Measurements from ENCODE around the gene FAR2. TPM values are rescaled to one million over a fixed set of nuclear protein-coding genes. Genes with fewer than 3 reads are reported as not detected.

The FAR2 gene
- total RNA-seq, 2 donors from 2014 or later = 1.0 TPM; not detected in 1

- Histone ChIP-seq H3K4me3 (no peak overlapping the region), H3K27me3 (no peaks in the 10 kb centered on the region), H3K4me1 (no peaks in the 10 kb centered on the region), H3K36me3 (replicated peaks in 1 of 2; ENCODE audit: insufficient read depth in 1 of 2, low read depth in 2 of 2) (no peaks in the 10 kb centered on the region), H3K27ac (no peak overlapping the region), H3K9me3 (no peaks in the 10 kb centered on the region)
- WGBS, 2 donors = 56 to 77% methylated on average over 2 of the region's 2 CpGs
- TF ChIP-seq POLR2A (IDR thresholded peaks at IDR 0.05) = no peak
- no peak for TF ChIP-seq CTCF (IDR thresholded peaks at IDR 0.05)
- intact Hi-C loops (cut with DNase I) = no loop called here
- DNase-seq (peak in 1 of 4 donors; percentile 37), ATAC-seq (no peak)
These were observed 9.2 kb downstream of the FAR2 start for GRCh38 chr12:29158115-29158763.

- DNase-seq (no peak), ATAC-seq (no peak)
- Histone ChIP-seq H3K4me3 (no peak overlapping the region), H3K9me3 (no peaks in the 10 kb centered on the region), H3K36me3 (replicated peaks in 1 of 2; ENCODE audit: insufficient read depth in 1 of 2, low read depth in 2 of 2) (no peaks in the 10 kb centered on the region), H3K4me1 (no peaks in the 10 kb centered on the region), H3K27ac (peak overlapping the region in 1 of 4 donors; percentile 20), H3K27me3 (no peaks in the 10 kb centered on the region)
- TF ChIP-seq CTCF (IDR thresholded peaks at IDR 0.05) (no peak), POLR2A (IDR thresholded peaks at IDR 0.05) (no peak)
- 39 to 55% methylated on average over 3 of the region's 3 CpGs for WGBS, 2 donors
- intact Hi-C loops (cut with DNase I) = no loop called here
These were observed 10.6 kb downstream of the FAR2 start for GRCh38 chr12:29159661-29160060.

GRCh38 chr12:29160230-29160629 lies 11.2 kb downstream of the FAR2 start:
- no peaks in the 10 kb centered on the region for H3K4me1 ChIP-seq
- intact Hi-C loops (cut with DNase I) = no loop called here
- H3K27me3 ChIP-seq = no peaks in the 10 kb centered on the region
- WGBS, 2 donors = 66 to 91% methylated on average over 3 of the region's 3 CpGs
- no peak overlapping the region for H3K4me3 ChIP-seq
- no peak for ATAC-seq
- H3K27ac ChIP-seq = no peak overlapping the region
- no peaks in the 10 kb centered on the region for H3K36me3 ChIP-seq (replicated peaks in 1 of 2; ENCODE audit: insufficient read depth in 1 of 2, low read depth in 2 of 2)
- TF ChIP-seq POLR2A (IDR thresholded peaks at IDR 0.05) = no peak
- TF ChIP-seq CTCF (IDR thresholded peaks at IDR 0.05) = no peak
- H3K9me3 ChIP-seq = no peaks in the 10 kb centered on the region
- DNase-seq = no peak

GRCh38 chr12:29163146-29163545 lies 14.1 kb downstream of the FAR2 start:
- Histone ChIP-seq H3K36me3 (replicated peaks in 1 of 2; ENCODE audit: insufficient read depth in 1 of 2, low read depth in 2 of 2) (no peaks in the 10 kb centered on the region), H3K4me3 (no peak overlapping the region), H3K9me3 (no peaks in the 10 kb centered on the region), H3K27ac (no peak overlapping the region), H3K27me3 (no peaks in the 10 kb centered on the region), H3K4me1 (no peaks in the 10 kb centered on the region)
- intact Hi-C loops (cut with DNase I) = no loop called here
- 67 to 68% methylated on average over 4 of the region's 4 CpGs for WGBS, 2 donors
- no peak for DNase-seq
- TF ChIP-seq CTCF (IDR thresholded peaks at IDR 0.05) (no peak), POLR2A (IDR thresholded peaks at IDR 0.05) (no peak)
- no peak for ATAC-seq
